ENCODE measurements around the gene VPS50.

GRCh38 chr7:93239824-93240223, 7.7 kb downstream of the VPS50 start:
- TF ChIP-seq, protein P1, sequence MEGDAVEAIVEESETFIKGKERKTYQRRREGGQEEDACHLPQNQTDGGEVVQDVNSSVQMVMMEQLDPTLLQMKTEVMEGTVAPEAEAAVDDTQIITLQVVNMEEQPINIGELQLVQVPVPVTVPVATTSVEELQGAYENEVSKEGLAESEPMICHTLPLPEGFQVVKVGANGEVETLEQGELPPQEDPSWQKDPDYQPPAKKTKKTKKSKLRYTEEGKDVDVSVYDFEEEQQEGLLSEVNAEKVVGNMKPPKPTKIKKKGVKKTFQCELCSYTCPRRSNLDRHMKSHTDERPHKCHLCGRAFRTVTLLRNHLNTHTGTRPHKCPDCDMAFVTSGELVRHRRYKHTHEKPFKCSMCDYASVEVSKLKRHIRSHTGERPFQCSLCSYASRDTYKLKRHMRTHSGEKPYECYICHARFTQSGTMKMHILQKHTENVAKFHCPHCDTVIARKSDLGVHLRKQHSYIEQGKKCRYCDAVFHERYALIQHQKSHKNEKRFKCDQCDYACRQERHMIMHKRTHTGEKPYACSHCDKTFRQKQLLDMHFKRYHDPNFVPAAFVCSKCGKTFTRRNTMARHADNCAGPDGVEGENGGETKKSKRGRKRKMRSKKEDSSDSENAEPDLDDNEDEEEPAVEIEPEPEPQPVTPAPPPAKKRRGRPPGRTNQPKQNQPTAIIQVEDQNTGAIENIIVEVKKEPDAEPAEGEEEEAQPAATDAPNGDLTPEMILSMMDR (conservative IDR thresholded peaks at IDR 0.05 in 1 of 2, IDR thresholded peaks at IDR 0.05 in 1 of 2; ENCODE audit: extremely low read depth in 1 of 2, insufficient read depth in 1 of 2, low read depth in 1 of 2, low read length in 2 of 2): no peak
- TF ChIP-seq EZH2 (IDR thresholded peaks at IDR 0.05; ENCODE audit: borderline replicate concordance, low read length): no peak
